Fibroblast of skin of back (primary cell): ENCODE results near the gene IL24.
A peak's percentile ranks its signal among the peaks of the same experiment; 100 is the strongest.
"Not testable (repeated sequence)": the region's sequence is repeated elsewhere in the genome, so short reads cannot be mapped to it uniquely, and the experiment has no call there.

Experiments used
- DNase-seq: peaks from one replicate; pipeline ENCODE4 v3.0.0-alpha.2; 2013

IL24 gene

DNA sequence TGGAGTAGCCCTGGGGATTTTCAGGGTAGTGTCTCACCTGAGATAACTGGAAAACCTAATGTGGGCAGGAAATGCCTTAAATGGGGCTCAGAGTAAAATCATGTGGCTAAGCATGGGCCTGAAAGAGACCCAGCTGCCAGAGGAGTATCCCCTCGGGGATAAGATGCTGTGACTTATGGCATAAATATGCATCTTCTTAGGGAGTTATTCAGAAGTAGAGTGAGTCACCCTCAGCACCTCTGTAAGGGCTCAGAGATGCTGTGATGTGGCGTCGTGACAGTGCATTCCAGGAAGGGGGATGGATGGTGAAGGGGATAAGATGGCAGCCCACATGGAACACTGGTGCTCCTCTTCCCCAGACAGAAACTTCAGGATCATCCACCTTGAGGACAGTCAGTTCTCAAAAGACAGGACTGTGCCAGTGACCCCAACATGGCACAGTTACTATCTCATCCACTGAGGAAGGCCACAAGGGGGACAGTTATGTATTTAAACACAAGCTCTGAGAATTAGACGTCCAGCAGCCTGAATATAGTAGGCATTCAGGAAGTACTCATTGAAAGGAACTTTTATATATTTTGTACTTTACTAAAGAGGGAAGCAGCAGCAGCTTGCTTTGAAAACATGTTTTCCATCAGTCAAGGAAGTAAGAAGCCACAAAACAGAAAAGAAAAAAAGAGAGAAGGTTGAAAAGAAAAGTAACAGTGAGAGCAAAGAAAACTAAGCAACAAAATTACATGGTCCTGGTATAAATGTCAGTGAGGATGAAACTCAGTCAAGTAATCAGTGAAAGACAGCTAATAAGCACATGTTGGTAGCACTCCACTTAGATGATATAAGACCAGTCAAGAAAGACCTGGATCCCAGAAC is 8.3 kb downstream of the IL24 start:
- DNase-seq: peak; percentile 99

DNA sequence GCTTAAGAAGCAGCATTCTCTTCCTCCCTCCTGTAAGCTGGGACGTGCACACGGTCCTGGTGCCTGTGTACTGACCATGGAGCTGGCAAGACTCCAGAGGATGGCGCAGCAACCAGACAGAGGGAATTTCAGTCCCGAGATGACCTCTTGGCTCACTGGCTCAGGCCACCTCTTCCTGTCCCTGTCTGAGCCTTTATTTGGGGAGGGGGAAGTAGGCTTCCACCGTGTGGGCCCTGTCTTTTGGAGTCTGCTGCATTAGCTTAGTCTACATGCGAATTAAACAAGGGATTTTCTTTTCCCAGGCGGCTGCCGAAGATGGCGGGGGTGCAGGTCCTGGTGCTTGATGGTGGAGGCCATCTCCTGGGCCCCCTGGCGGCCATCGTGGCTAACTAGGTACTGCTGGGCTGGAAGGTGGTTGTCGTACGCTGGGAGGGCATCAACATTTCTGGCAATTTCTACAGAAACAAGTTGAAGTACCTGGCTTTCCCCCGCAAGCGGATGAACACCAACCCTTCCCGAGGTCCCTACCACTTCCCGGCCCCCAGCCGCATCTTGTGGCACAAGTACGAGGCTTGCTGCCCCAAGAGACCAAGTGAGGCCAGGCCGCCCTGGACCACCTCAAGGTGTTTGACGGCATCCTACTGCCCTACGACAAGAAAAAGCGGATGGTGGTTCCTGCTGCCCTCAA is 10.2 kb downstream of the IL24 start:
- no peak for DNase-seq

DNA sequence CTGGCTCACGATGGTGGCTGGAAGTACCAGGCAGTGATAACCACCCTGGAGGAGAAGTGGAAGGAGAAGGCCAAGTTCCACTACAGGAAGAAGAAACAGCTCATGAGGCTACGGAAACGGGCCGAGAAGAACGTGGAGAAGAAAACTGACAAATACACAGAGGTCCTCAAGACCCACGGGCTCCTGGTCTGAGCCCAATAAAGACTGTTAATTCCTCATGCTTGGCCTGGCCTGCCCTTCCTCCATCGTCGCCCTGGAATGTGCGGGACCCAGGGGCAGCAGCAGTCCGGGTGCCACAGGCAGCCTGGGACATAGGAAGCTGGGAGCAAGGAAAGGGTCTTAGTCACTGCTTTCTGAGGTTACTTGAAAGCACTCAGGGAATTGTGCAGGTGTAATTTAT is 10.8 kb downstream of the IL24 start:
- DNase-seq: no peak

DNA sequence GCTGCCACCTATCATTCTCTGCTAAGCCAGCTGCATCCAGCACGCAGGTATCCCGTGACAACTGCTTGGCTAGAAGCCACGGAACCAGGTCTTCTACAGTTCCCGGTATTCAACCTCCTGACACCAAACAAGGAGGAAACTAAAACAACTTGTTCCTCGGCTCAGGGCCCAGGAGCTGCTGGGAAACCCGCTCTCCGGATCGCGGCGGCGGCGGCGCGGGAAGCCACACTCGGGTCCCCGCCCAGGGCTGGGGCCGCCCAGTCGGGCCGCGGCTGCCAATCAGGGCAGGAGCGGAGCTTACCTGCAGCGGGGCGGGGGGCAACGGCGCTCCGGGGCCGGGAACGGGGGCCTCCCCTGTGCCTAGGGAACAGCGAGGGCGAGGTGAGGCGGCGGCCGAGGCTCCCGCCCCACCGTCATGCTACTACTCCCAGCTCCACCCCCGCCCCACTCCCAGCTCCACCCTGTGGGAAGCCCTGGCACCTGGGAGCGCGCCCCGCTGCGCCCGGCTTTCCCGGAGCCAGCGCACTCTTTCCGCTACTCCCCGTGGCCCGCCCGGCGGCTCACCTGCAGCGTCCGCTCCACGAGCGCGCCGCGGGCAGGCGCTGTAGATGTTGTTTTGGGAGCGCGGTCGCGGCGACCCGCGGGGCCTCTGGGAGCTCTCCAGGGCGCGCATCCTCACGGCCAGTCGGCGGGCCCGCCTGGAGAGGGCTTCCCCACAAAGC is 12.1 kb downstream of the IL24 start:
- no peak for DNase-seq

DNA sequence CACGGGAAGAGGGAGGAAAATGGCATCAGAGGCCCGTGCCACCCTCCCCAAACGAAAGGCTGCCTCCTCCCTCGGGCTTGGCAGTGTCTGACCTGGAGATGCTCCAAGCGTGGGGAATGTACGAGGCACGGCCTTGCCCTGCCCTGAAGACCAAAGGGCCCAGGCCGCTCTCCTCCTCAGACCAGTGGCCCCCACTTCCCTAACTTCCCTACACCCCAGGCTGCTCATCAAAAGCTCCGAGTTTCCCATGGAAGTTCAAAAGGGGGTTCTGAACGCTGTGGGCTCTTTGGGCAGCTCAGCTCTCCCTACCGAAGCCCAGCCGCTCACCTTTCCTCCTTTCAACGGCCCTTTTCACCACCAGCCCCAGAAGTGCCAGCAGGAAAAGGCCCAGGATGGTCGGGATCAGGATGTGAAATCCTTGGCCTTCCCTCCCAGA is 12.7 kb downstream of the IL24 start:
- no peak for DNase-seq

DNA sequence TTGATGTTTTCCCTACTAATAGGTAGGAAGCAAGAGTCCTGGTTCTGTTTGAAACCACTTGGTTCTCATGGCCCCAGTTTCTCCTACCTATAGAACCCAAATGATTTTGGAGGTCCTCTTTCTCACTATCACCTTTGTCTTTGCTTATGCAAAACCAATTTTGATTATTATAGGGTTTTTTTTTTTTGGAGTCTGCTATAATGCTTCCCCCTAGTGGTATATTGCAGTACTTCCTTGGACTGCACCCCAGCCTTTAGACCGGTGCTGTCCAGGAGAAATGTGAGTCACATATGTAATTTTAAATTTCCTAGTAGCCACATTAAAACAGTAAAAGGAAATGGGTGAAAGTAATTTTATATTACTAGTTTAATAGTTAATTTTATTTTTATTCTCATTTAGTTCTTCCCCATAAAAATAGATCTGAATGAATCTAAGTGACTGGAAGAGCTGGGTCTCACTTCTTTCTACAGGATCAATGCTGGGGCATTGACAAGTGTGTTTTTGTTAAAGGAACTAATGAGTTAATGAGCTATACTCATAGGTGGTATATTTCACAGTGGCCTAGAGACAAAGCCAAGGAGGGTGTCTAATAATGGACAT is 13.9 kb downstream of the IL24 start:
- DNase-seq: peak; percentile 64

DNA sequence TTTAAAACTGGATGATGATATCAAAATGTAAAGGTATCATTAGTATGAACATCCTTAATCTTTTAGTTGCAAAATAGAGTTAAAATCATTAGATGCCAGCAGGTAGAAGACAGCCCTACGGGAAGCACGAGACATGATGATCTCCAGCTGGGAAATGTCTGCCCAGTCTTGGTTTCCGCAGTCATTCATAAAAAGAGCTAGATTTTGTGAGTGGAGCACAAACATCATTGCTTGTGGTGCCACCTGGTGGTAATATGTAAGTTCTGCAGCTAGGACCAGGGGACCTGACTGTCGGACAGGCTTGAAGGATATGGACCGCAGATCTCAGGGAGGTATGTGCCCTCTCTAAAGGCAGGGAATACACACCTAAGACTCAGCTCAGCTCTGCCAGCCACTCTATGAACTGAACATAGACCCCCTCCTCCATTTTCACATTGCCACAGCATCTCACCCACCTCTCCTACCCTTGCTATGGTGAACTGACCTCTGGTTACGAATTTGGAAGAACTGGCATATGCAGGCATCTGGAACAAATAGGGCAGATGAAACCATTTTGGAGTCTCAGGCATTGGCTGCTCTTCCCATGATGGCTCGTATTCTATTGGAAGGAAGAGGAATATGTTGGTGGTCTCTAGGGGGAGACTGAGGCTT is 15.3 kb downstream of the IL24 start:
- DNase-seq: peak; percentile 75

DNA sequence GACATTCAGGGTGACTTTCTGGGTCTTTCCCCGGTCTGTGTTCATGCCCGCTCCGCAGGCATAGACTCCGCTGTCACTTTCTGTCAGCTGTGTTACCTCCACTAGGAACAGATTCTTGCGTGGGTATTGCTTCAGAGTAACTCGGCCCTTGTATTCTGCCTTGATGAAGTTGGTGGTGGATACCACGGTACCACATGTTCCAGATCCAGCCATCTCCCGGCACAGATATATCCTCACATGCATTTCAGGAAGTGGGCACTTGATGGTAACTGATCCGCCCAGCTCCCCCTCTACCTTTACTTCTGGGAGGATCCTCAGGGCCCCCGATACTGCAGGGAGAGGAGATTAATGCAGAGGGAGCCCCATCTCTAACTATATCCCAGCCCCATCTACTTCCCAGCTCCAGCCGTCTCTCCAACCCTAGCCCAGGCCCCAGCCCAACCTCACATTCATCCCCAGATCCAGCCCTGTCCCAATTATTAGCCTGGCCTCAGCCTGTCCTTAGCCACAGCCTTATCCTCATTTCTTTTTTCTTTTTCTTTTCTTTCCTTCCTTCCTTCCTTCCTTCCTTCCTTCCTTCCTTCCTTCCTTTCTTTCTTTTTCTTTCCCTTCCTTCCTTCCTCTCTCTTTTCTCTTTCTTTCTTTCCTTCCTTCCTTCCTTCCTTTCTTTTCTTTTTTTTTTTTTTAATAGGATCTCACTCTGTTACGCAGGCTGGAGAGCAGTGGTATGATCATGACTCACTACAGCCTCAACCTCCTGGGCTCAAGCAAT is 16.7 kb downstream of the IL24 start:
- no peak for DNase-seq

DNA sequence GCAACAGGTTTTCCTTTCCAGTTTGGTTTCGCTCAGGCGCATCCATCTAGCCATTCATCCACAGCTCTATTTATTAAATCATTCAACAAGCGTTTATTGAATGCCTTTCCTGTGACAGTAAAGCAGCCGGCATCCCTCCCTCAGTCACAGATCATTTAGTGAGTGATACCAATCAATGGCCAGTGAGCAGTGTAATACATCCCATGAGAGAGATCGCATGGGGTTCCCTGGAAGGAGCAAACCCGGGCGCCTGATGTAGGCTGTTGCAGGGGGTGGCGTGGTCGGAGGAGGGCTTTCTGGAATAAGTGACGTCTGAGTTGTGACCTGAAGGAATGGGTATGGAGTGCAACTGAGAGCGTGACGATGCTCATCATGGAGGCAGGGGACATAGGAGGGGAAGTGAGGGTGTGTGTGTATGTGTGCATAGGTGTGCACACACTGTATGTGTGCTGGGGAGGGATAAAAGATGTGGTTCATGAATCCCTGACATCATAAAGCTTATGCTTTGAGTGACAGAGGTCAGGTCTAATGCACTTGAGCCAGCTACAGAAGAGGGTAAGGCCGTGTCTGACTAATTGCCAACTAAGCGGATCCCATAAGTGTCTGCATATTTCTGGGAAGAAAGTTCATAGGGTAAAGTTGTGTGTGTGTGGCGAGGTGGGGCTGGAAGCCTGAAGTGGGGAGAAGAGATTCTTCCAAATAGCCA is 17.9 kb downstream of the IL24 start:
- no peak for DNase-seq

DNA sequence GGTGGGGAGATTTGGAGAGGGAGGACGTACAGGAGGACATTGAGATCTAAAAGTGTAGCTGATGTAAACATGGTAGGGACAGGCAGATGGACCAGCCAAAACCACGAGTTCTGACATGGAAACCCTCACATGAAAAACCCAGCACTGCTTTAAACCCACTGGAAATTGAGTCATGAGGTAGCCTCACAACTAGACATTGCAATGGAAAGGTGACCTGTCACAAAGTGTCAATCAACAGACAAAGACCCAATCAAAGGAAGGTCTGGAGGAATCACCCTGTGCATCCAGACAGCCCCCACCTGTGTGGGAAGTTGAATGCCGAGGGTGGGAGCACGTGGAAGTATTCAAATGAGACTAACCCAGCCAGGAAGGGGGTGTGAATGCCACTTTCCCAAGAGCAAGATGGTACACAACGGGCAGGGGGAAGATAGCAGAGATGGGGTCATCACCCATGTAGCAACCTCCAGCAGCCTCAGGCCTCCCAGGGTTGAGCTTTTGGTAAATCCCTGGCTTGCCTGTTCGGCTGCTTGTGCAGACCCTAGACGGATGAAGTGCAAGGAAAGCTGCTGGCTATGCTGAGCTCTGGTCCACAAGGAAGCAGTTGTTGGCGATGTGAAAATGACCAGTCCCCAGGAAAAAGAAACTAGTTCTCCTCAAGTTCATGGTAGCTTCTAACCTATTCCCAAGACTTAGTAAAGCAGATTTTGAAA is 18.9 kb downstream of the IL24 start:
- no peak for DNase-seq

DNA sequence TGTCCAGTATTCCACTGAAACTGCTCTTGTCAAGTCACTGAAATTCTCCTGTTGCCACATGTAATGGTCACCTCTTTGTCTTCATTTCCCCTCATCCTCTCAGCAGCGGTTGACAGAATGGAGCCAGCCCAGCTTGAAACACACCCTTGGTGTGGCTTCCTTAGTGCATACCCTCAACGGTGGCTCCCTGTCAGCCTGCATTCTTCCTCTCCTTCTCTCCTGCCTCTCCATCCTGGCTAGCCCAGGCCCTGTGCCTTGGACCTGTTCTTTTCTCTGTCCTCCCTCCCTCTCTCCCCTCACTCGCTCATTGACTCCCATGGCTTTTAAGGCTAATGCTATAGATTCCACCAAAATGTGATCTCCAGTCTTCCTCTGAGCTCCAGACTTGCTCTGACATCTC is 20.8 kb downstream of the IL24 start:
- no peak for DNase-seq

DNA sequence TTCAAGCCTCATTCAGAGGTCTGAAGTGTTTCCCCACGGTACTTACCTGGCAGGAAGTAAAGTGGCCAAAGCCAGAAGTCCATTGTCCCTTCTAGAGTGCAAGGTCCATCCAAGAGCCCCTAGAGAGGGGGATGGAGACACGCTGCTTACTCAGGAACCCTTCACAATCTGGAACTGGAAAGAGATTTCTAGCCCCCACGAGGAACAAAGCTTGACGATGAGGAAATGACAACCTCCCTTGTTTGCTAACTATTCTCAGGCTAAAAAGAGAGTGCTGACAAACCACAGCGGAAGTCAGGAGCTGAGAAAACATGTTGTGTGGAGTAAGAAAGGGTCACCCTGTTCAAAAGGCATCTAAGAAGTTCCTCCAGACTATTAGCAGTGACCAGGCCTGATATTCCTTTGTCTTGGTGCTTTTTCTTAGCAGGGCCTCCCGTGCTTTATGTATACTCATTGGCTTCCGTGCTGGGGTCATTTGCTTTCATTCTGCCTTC is 24.6 kb downstream of the IL24 start, which contains the start of gene FCMR:
Gene FCMR, minus strand, starts transcription at position 170 of the 494 bp plus-strand sequence. Its CDS starts 87 bp downstream, at position 83.
- DNase-seq: no peak

DNA sequence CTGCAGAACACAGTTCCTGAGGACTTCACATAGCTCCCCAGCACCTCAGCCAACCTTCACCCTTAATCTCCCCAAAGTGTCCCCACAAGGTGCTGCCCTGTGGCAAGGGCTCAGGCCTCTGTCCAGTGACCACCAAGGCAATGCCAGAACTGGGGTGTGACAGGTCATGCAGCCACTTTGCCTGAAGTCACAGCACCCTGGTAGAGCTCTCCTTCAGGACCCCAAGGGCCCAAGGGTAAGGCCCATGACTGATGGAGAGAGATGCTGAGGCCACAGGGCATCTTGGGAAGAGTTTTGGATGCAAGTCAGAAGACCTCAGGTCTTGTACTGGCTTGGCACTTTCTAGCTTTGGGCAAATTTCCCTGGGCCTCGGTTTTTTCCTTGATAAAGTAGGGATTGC is 25.3 kb downstream of the IL24 start:
- no peak for DNase-seq

DNA sequence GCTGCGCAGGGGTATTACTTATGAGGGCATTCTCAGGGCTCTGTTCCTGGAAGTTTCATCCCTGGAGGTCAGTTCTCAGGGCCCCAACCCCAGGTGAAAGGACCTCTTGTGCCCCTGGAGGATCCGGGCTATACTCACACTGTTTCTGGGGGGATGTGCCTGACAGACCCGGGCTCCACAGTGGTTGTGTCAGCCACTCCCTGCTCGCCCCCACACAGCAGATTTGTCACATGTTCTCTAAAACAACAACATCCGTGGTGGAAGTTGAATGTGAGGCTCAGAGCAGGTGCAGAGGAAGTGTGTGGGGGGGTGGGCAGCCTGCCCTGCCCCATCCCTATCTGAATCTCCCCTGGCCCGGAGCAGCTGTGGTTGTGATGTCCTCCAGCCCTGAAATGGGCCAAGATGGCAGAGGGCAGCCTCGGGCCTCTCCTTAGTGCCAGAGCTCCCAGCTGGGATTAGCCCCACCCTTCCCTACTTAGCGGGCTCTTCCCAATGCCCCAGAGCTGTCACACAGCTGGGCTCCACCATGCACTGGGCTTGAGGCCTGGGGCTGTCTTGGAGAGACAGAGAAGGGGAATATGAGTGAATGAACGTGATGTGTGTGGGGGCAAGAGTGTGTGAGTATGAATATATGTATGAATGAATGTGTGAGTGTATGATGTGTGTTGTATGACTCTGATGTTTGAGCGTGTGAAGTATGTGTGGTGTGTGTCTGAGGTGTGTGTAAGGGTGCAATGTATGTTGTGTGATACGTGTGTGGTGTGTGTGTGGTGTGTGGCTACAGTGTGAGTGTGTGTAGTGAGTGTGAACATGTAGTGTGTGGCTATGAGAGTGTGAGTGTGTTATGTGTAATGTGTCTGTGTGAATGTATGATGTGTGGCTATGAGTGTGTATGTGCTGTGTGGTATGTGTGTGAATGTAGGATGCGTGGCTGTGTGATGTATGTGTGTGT is 26.0 kb downstream of the IL24 start:
- no peak for DNase-seq

DNA sequence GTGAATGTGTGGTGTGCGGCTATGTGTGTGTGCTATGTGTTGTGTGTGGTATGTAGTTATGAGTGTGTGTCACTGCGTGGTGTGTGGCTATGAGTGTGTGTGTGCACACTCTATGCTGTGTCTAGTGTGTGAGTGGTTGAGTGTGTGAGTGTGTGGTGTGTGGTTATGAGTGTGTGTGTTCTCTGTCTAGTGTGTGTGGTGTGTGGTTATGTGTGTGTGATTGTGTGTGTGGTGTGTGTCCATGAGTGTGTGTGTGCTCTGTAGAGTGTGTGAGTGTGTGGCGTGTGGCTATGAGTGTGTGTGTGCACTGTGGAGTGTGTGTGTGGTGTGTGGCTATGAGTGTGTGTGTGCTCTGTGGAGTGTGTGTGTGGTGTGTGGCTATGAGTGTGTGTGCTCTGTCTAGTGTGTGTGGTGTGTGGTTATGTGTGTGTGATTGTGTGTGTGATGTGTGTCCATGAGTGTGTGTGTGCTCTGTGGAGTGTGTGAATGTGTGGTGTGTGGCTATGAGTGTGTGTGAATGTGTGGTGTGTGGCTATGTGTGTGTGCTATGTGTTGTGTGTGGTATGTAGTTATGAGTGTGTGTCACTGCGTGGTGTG is 26.8 kb downstream of the IL24 start:
- DNase-seq: not testable (repeated sequence)

DNA sequence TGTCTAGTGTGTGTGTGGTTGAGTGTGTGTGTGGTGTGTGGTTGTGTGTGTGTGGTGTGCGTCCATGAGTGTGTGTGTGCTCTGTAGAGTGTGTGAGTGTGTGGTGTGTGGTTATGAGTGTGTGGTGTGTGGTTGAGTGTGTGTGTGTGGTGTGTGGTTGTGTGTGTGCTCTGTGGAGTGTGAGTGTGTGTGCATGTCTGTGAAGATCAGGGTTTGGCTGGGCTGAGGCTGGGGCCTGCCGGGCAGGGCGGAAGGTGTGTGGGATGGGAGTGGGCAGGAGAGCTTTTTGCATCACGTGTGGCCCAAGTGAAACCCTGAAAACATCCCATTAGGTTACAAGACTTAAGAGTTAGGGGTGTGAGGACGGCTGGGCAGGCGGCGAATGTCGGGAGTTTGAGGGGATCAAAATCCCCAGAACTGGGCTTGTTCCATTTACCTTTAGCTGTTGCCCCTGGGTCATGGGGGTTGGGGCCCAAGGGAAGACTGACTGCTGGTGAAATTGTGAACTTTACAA is 27.4 kb downstream of the IL24 start:
- DNase-seq: no peak

DNA sequence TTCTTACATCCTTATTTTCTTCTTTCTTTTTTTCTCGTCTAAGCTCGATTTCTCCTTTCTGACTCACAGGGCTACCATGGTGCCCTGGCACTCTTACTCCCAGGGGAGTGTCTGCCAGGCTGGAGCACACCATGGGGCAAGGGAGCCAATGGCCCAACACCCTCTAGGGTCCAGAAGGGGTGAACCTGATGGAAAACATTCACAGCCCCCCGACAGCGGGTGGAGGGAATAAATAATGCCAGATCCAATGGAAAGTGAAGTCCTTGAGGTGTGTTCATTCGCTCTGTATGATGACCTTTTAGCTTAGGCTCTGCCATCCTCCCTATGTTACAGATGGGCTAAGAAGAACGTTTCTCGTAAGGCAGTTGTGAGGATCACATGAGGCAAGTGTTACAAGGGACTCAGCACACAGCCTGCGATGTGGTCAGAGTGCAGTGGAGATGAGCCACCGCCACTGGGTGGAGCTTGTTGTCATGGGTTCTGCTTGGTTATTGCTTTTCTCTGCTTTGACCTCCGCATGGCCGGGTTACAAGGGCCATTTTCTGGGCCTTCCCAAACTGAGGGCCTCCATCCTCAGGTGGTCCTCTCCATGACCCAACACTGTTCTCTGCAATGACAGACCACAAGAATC is 28.0 kb downstream of the IL24 start:
- DNase-seq: no peak

DNA sequence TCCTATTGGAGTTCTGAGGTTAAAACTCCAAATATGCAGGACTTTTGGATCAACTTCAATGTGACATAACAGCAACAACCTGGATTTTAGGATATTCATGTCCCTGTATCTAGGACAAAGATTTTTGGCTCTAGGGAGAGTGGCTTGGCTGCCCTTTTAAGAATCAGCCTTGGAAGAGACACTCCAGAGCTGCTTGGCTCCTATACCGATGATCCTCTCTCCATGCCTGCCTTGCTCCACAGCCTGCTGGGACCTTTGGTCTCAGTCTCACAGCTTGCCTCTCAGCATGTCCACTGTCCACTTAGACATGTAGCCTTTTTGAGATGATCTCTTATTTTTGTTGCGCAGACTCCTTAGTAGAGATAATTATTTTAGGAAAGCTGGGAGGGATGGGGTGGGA is 29.0 kb downstream of the IL24 start:
- no peak for DNase-seq
